SHP77 treated with DMSO at 0.1 percent for 48 hours (cell line): ENCODE data around the gene SRD5A3.

Source experiments
- DNase-seq: peaks from one replicate; lab custom pipeline; 2025; lab: John Stamatoyannopoulos, UW

Gene SRD5A3

GRCh38 chr4:55378617-55379467 is 32.8 kb downstream of the SRD5A3 start:
- DNase-seq = no peak

DNA sequence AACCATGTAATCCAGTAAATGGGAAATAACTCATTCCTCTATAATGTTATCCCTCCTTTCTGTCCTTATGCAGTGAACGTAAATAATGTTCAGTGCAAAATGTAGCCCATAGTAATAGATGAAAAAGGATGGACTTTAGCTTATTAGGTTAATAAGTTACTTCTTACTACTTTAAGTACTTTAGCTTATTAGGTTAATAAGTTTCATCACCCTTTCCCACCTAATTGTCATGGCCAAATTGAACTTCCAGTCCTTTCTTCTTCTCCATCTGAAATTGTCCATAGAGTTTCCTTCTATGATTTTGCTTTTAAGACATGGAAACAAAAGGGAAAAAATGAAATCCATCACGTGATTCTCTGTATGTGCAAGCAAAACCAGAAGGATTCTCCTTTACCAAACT is 34.5 kb downstream of the SRD5A3 start:
- no peak for DNase-seq

GRCh38 chr4:55381502-55381901 is 35.5 kb downstream of the SRD5A3 start:
- no peak for DNase-seq

GRCh38 chr4:55382488-55383003 is 36.5 kb downstream of the SRD5A3 start:
- DNase-seq = no peak

GRCh38 chr4:55385201-55385649 is 39.2 kb downstream of the SRD5A3 start:
- no peak for DNase-seq

GRCh38 chr4:55386073-55386472 is 40.0 kb downstream of the SRD5A3 start:
- DNase-seq = peak; percentile 26

GRCh38 chr4:55386840-55387239 is 40.8 kb downstream of the SRD5A3 start:
- no peak for DNase-seq

DNA sequence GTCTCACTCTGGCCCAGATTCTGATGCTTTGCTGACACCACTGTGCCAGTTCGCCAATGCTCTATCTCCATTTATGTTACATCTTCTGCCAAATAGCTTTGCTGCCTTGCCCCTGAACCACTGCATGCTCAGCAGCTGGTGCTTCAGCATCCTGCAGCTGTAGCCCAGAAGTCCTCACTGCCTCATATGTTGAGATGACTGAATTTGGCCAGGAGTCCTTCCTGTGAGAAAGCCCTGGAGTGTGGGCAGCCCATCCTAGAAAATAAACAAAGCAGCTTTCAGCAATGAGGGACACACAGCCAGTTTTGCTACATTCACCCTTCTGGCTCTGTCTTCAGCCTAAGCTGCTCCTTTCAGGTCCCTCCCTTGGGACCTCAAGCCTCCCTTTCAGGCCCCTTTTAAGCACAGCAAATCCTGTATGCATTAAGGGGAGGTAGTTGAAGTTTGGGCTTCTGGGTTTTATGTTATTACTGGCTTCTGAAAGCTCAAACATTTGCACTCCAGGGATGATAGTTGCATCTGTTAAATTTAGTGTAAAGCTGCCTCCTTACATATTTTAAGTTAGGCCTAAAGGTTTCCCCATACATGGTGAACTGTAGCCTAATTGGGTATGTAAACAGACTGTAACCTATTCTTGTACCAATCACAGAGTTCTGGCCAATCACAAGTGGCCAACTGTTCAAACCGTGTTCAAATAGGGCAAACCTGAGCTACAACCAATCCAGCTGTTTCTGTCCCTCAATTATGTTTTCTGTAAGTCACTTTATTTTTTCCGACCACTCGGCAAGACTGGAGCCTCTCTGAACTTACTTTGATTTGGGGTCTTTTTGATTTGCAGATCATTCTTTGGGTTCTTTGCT is 47.6 kb downstream of the SRD5A3 start:
- peak; percentile 25 for DNase-seq

DNA sequence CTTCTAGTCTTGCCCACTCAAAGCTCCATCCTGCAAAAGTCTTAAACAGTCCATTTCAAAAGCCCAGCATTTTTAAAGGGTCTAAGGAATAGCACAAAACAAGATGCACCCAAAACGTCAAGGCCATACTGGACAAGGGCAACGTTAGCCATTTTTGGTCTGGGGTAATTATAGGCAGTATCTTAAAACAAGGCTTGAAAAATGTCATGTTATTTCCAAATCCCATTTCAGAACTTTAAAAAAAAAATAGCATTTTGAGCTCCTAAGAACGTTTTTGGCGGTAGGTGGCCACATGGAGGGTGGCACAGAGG is 49.1 kb downstream of the SRD5A3 start:
- DNase-seq = no peak

GRCh38 chr4:55395529-55396307 is 49.7 kb downstream of the SRD5A3 start, which contains the start of gene TMEM165:
Gene TMEM165 (plus strand): TSS chr4:55395957. CDS start chr4:55396190, 233 bp downstream.
- DNase-seq = peak; percentile 88

DNA sequence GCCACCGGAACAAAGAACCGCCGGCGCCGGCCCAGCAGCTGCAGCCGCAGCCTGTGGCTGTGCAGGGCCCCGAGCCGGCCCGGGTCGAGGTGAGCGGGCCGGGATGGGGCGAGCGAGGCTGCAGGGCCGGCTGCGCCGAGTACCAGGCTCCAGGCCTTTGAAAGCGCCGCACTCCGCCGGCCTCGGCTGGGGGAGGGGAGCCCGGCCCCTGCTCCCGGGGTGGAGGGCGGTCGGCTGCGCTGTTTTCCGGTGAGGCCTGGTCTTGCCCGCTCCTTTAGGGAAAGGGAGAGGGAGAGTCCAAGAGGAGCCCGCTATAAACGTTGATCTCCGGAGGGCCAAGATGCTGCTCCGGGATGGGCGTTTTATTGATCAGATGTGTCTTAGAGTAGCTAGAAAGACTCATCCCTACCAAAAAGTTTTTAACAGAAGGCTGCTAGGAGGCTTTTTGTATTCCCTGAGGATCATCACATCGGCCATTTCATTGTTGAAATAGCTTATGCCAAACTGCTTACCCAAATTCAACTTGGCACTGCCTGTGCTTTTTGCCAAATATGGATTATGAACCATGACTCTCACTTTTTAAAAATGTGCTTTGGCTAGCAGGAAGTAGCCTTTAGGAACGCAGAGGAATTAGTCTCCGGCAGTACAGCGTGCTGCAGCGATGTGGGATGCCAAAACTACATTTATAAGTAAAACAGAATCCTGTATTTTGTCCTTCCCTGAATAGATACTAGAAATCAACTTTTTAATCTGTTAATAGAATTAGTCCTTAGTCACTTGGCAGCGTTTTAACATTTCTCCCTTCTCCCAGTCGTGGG is 50.5 kb downstream of the SRD5A3 start:
- no peak for DNase-seq

GRCh38 chr4:55397126-55397436 is 51.0 kb downstream of the SRD5A3 start:
- no peak for DNase-seq

GRCh38 chr4:55397520-55398321 is 51.7 kb downstream of the SRD5A3 start:
- no peak for DNase-seq

GRCh38 chr4:55398461-55398860 is 52.4 kb downstream of the SRD5A3 start:
- DNase-seq = no peak

- DNase-seq = no peak
These were observed 52.9 kb downstream of the SRD5A3 start for GRCh38 chr4:55398966-55399365.

- DNase-seq = no peak
These were observed 53.5 kb downstream of the SRD5A3 start for GRCh38 chr4:55399581-55399980.

DNA sequence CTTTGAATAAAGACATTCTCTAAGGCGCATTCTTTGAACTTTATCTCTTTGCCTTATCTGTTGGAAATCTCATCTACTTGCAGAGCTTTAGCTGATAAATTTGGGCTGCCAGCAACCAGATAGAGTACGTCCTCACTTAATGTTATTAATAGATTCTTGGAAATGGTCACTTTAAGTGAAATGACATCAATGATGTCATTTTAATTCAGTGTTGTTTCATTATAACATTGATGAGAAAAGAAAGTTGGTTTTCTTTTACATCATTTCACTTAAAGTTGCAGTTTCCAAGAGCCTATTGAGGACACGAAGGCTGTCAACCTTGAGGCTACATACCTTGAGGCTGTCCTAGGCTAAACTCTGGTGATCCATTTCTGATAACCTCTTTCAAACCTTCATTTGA is 59.0 kb downstream of the SRD5A3 start:
- no peak for DNase-seq

DNA sequence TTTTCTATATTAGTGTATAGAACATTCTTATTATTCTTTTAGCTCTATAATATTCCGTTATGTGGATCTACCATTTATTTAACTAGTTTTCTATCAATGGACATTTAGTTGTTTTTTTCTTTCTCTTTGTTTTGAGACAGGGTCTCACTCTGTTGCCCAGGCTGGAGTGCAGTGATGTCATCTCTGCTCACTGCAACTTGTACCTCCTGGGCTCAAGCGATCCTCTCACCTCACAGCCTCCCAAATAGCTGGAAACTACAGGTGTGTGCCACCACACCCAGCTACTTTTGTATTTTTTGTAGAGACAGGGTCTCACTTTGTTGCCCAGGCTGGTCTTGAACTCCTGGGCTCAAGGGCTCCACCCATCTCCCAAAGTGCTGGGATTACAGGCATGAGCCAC is 60.5 kb downstream of the SRD5A3 start:
- no peak for DNase-seq

DNA sequence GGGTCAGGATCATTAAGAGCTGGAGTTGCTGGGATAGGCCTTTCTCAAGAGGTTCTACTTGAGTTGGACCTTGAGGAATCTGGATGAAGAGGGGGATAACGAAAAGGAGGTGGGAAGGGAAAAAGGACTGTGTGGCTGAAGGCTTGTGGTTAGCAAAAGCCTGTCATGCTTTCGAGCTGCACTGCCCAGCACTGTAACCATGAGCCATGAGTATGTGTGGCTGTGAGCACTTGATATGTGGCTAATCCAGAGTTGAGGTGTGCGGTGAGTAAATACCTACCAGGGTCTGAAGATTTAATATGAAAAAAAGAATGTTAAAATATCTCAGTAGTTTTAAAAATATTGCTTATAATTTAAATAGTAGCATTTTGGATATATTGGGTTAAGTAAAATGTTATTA is 61.1 kb downstream of the SRD5A3 start:
- DNase-seq = no peak

DNA sequence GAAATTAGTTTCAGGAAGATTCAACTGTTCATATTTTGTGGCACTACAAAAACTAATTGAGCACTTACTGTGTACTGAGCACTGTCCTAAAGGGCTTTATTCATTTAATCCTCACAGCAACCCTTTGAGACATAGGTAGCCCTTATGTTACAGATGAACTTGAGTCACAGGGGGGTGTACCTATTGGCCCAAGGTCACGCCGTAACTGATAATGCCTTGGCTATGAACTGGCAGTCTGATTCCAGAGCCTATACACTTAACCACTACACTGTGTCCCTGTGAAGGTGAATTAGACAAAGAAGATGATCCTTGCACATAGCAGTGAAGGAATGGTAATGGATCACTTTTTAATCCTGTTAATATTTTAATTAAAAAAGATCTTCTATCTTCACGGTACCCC is 61.7 kb downstream of the SRD5A3 start:
- no peak for DNase-seq
